ENCODE measurements around the gene SMURF2. TPM values are rescaled to one million over a fixed set of nuclear protein-coding genes. Genes with fewer than 3 reads are reported as not detected.

The SMURF2 gene
- total and polyA plus RNA-seq, 10 of the 15 experiments (the other 5 are each of a cell fraction or from before 2014, with no cell fraction given): 2.8 to 13.4 (median 7.5) TPM

- TF ChIP-seq ATF2 (IDR thresholded peaks at IDR 0.05; ENCODE audit: low read length) (peak; percentile 53), CHD1 (IDR thresholded peaks at IDR 0.05; ENCODE audit: low read depth, low read length) (no peak; the same call in 1 of the 2 replicates), SP1 (IDR thresholded peaks at IDR 0.05; ENCODE audit: low read depth, low read length) (peak; percentile 72), EGR1 (IDR thresholded peaks at IDR 0.05; ENCODE audit: borderline replicate concordance in 1 of 2, low read depth in 2 of 2, low read length in 2 of 2) (peak; percentile 61 to 99), HDGF (IDR thresholded peaks at IDR 0.05) (peak; percentile 97), CBFB (IDR thresholded peaks at IDR 0.05; ENCODE audit: low read depth) (peak; percentile 95), POLR2AphosphoS5 (IDR thresholded peaks at IDR 0.05; ENCODE audit: low read length) (peak; percentile 99), CBX3 (IDR thresholded peaks at IDR 0.05; ENCODE audit: borderline replicate concordance, low read depth) (no peak), KLF5 (IDR thresholded peaks at IDR 0.05; ENCODE audit: partially characterized antibody) (peak; percentile 72), NR2C1 (IDR thresholded peaks at IDR 0.05) (peak; percentile 83), POU2F2 (IDR thresholded peaks at IDR 0.05; ENCODE audit: borderline replicate concordance, low read depth, low read length) (peak; percentile 99), ATF7 (IDR thresholded peaks at IDR 0.05; ENCODE audit: low read depth) (peak; percentile 95), STAT1 (conservative IDR thresholded peaks at IDR 0.05) (0 out of 2 replicates have a peak, but pooled peaks have one; percentile 40), SREBF1 (IDR thresholded peaks at IDR 0.05; ENCODE audit: low read length) (no peak), SMC3 (IDR thresholded peaks at IDR 0.05; ENCODE audit: borderline replicate concordance, low read length) (no peak), RUNX3 (IDR thresholded peaks at IDR 0.05; ENCODE audit: low read length) (peak; percentile 67), RELA (IDR thresholded peaks at IDR 0.05; ENCODE audit: borderline replicate concordance, partially characterized antibody) (peak; percentile 70), NRF1 (conservative IDR thresholded peaks at IDR 0.05; ENCODE audit: low read depth, low read length) (peak; percentile 43; the same call in 1 of the 2 replicates), CREB1 (IDR thresholded peaks at IDR 0.05; ENCODE audit: low read depth) (peak; percentile 83), TCF12 (IDR thresholded peaks at IDR 0.05; ENCODE audit: low read depth, low read length) (peak; percentile 89; the same call in 1 of the 2 replicates), ZNF217 (IDR thresholded peaks at IDR 0.05) (no peak), CEBPB (IDR thresholded peaks at IDR 0.05; ENCODE audit: borderline replicate concordance in 1 of 2, low read depth in 2 of 2, low read length in 2 of 2) (no peak)
- TF ChIP-seq, protein P1, sequence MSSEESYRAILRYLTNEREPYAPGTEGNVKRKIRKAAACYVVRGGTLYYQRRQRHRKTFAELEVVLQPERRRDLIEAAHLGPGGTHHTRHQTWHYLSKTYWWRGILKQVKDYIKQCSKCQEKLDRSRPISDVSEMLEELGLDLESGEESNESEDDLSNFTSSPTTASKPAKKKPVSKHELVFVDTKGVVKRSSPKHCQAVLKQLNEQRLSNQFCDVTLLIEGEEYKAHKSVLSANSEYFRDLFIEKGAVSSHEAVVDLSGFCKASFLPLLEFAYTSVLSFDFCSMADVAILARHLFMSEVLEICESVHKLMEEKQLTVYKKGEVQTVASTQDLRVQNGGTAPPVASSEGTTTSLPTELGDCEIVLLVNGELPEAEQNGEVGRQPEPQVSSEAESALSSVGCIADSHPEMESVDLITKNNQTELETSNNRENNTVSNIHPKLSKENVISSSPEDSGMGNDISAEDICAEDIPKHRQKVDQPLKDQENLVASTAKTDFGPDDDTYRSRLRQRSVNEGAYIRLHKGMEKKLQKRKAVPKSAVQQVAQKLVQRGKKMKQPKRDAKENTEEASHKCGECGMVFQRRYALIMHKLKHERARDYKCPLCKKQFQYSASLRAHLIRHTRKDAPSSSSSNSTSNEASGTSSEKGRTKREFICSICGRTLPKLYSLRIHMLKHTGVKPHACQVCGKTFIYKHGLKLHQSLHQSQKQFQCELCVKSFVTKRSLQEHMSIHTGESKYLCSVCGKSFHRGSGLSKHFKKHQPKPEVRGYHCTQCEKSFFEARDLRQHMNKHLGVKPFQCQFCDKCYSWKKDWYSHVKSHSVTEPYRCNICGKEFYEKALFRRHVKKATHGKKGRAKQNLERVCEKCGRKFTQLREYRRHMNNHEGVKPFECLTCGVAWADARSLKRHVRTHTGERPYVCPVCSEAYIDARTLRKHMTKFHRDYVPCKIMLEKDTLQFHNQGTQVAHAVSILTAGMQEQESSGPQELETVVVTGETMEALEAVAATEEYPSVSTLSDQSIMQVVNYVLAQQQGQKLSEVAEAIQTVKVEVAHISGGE (CRISPR knock-in tag; IDR thresholded peaks at IDR 0.05): 0 out of 2 replicates have a peak, but pooled peaks have one; percentile 8
- TF ChIP-seq, protein P2, sequence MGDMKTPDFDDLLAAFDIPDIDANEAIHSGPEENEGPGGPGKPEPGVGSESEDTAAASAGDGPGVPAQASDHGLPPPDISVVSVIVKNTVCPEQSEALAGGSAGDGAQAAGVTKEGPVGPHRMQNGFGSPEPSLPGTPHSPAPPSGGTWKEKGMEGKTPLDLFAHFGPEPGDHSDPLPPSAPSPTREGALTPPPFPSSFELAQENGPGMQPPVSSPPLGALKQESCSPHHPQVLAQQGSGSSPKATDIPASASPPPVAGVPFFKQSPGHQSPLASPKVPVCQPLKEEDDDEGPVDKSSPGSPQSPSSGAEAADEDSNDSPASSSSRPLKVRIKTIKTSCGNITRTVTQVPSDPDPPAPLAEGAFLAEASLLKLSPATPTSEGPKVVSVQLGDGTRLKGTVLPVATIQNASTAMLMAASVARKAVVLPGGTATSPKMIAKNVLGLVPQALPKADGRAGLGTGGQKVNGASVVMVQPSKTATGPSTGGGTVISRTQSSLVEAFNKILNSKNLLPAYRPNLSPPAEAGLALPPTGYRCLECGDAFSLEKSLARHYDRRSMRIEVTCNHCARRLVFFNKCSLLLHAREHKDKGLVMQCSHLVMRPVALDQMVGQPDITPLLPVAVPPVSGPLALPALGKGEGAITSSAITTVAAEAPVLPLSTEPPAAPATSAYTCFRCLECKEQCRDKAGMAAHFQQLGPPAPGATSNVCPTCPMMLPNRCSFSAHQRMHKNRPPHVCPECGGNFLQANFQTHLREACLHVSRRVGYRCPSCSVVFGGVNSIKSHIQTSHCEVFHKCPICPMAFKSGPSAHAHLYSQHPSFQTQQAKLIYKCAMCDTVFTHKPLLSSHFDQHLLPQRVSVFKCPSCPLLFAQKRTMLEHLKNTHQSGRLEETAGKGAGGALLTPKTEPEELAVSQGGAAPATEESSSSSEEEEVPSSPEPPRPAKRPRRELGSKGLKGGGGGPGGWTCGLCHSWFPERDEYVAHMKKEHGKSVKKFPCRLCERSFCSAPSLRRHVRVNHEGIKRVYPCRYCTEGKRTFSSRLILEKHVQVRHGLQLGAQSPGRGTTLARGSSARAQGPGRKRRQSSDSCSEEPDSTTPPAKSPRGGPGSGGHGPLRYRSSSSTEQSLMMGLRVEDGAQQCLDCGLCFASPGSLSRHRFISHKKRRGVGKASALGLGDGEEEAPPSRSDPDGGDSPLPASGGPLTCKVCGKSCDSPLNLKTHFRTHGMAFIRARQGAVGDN (IDR thresholded peaks at IDR 0.05): peak; percentile 79
Observed at GRCh38 chr17:64506201-64506575, 155.9 kb downstream of the SMURF2 start, which contains the start of gene DDX5 (continued).
